Keratinocyte (primary cell): ENCODE data around the gene NOP58.

Experiments used
- EZH2 ChIP-seq: IDR thresholded peaks from one replicate; pipeline ENCODE4 v1.6.1; 2012; ENCODE audit warnings: inconsistent platforms, mild to moderate bottlenecking, low read length, moderate library complexity
- TF ChIP-seq, protein P1 (sequence below), 3 experiments: IDR thresholded peaks in 1 of 3; conservative IDR thresholded peaks in 1 of 3; optimal IDR thresholded peaks in 1 of 3; 2 replicates in 2 of 3; 3 replicates in 1 of 3; pipeline versions ENCODE3 to v1.5.1; 2011; ENCODE audit warnings: low read length in 3 of 3, mild to moderate bottlenecking in 3 of 3, moderate library complexity in 2 of 3, control low read depth in 1 of 3, inconsistent platforms in 1 of 3; ENCODE audit not compliant: insufficient read depth in 2 of 3; ENCODE audit errors: extremely low read depth in 1 of 3

DNA sequence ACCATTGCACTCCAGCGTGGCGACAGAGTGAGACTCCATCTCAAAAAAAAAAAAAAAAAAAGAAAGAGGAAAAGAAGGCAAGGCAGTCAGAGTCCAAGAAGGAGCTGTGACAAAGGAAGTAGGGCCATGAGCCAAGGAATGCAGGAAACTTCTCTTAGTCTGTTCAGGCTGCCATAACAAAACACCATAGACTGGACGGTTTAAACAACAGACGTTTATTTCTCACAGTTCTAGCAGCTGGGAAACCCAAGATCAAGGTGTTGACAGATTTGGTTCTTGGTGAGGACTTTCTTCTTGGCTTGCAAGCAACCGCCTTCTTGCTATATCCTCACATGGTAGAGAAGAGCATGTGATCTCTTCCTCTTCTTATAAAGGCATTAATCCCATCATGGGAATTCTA is 14.1 kb upstream of the NOP58 start:
- TF ChIP-seq, protein P1, sequence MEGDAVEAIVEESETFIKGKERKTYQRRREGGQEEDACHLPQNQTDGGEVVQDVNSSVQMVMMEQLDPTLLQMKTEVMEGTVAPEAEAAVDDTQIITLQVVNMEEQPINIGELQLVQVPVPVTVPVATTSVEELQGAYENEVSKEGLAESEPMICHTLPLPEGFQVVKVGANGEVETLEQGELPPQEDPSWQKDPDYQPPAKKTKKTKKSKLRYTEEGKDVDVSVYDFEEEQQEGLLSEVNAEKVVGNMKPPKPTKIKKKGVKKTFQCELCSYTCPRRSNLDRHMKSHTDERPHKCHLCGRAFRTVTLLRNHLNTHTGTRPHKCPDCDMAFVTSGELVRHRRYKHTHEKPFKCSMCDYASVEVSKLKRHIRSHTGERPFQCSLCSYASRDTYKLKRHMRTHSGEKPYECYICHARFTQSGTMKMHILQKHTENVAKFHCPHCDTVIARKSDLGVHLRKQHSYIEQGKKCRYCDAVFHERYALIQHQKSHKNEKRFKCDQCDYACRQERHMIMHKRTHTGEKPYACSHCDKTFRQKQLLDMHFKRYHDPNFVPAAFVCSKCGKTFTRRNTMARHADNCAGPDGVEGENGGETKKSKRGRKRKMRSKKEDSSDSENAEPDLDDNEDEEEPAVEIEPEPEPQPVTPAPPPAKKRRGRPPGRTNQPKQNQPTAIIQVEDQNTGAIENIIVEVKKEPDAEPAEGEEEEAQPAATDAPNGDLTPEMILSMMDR (optimal IDR thresholded peaks at IDR 0.05 in 1 of 3, IDR thresholded peaks at IDR 0.05 in 1 of 3, conservative IDR thresholded peaks at IDR 0.05 in 1 of 3; ENCODE audit: extremely low read depth in 1 of 3, insufficient read depth in 2 of 3, low read length in 3 of 3), result no peak
- no peak for TF ChIP-seq EZH2
